Panc1 (cell line): ENCODE data around the gene C1orf50.

Source experiments
- TCF7L2 ChIP-seq: IDR thresholded peaks from 2 replicates; pipeline ENCODE4 v1.6.1; 2011; ENCODE audit warnings: mild to moderate bottlenecking, low read depth, low read length, inconsistent platforms
- TF ChIP-seq, protein P1 (sequence below): fragments of 450-650 bp; IDR thresholded peaks from 2 replicates; pipeline ENCODE4 v1.5.1; 2017; ENCODE audit warnings: mild to moderate bottlenecking

DNA sequence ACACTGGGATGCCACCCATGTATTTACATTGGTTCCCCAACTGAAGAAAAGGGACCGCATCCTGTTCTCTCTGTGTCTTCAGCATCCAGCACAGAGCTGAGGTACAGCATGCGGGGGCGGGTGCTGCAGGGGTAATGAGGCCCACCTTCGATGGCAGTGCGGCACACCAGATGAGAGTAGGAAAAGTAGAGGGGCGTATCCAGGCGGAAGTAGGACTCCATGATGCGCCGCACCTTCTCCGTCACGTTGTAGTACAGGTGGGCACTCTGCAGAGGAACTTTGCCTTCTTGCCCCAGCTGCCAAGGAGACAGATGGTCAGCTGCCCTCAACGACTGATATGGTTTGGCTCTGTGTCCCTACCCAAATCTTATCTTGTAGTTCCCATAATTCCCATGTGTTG, 17.0 kb upstream of the C1orf50 start:
- TF ChIP-seq, protein P1, sequence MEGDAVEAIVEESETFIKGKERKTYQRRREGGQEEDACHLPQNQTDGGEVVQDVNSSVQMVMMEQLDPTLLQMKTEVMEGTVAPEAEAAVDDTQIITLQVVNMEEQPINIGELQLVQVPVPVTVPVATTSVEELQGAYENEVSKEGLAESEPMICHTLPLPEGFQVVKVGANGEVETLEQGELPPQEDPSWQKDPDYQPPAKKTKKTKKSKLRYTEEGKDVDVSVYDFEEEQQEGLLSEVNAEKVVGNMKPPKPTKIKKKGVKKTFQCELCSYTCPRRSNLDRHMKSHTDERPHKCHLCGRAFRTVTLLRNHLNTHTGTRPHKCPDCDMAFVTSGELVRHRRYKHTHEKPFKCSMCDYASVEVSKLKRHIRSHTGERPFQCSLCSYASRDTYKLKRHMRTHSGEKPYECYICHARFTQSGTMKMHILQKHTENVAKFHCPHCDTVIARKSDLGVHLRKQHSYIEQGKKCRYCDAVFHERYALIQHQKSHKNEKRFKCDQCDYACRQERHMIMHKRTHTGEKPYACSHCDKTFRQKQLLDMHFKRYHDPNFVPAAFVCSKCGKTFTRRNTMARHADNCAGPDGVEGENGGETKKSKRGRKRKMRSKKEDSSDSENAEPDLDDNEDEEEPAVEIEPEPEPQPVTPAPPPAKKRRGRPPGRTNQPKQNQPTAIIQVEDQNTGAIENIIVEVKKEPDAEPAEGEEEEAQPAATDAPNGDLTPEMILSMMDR, result no peak
- TF ChIP-seq TCF7L2, result no peak
